H9 (cell line): ENCODE measurements around the gene PGBD5. TPM values are rescaled to one million over a fixed set of nuclear protein-coding genes. Genes with fewer than 3 reads are reported as not detected.

Source experiments
- DNase-seq: peaks from one replicate; pipeline ENCODE4 v3.0.0-alpha.2; 2017
- H2AFZ ChIP-seq: one replicate; pipeline ENCODE4 v1.6.1; 2013; ENCODE audit warnings: mild to moderate bottlenecking, low read length, control low read depth, moderate library complexity
- H2AK5ac ChIP-seq: 2 replicates; pipeline ENCODE4 v1.6.1; 2013; ENCODE audit warnings: low read length, control low read depth, mixed read lengths; ENCODE audit not compliant: insufficient read length
- H2BK120ac ChIP-seq: one replicate; pipeline ENCODE4 v1.6.1; 2013; ENCODE audit warnings: low read depth, mild to moderate bottlenecking, low read length, control low read depth, inconsistent platforms; ENCODE audit not compliant: poor library complexity, severe bottlenecking
- H2BK12ac ChIP-seq: 2 replicates; pipeline ENCODE4 v1.6.1; 2013; ENCODE audit warnings: low read length, control low read depth, mixed read lengths, low read depth; ENCODE audit not compliant: insufficient read length
- H2BK15ac ChIP-seq: 2 replicates; pipeline ENCODE4 v1.6.1; 2013; ENCODE audit warnings: low read depth, low read length, control low read depth
- H2BK20ac ChIP-seq: one replicate; pipeline ENCODE4 v1.6.1; 2013; ENCODE audit warnings: low read depth, mild to moderate bottlenecking, low read length, control low read depth, inconsistent platforms; ENCODE audit not compliant: poor library complexity, severe bottlenecking
- H2BK5ac ChIP-seq: 2 replicates; pipeline ENCODE4 v1.6.1; 2013; ENCODE audit warnings: low read length, control low read depth, mixed read lengths; ENCODE audit not compliant: insufficient read length
- H3K14ac ChIP-seq: 2 replicates; pipeline ENCODE4 v1.6.1; 2013; ENCODE audit warnings: low read length, control low read depth; ENCODE audit not compliant: insufficient read depth
- H3K18ac ChIP-seq: 2 replicates; pipeline ENCODE4 v1.6.1; 2013; ENCODE audit warnings: low read depth, mild to moderate bottlenecking, mixed read lengths, low read length, control low read depth; ENCODE audit not compliant: insufficient read length
- H3K23ac ChIP-seq: 2 replicates; pipeline ENCODE4 v1.6.1; 2013; ENCODE audit warnings: low read length, control low read depth, mixed read lengths, low read depth; ENCODE audit not compliant: insufficient read length
- H3K23me2 ChIP-seq: 2 replicates; pipeline ENCODE4 v1.6.1; 2013; ENCODE audit warnings: low read depth, mild to moderate bottlenecking, mixed read lengths, low read length, control low read depth; ENCODE audit not compliant: insufficient read length, poor library complexity, severe bottlenecking
- H3K27ac ChIP-seq: 2 replicates; pipeline ENCODE4 v1.5.1; 2013; ENCODE audit warnings: low read length, control low read depth, mixed read lengths, low read depth; ENCODE audit not compliant: insufficient read length
- H3K27me3 ChIP-seq: 2 replicates; pipeline ENCODE4 v1.6.1; 2013; ENCODE audit warnings: low read length, control low read depth, inconsistent platforms; ENCODE audit not compliant: insufficient read depth
- H3K4ac ChIP-seq: 2 replicates; pipeline ENCODE4 v1.6.1; 2013; ENCODE audit warnings: low read depth, mild to moderate bottlenecking, control low read depth, inconsistent platforms, low read length, moderate library complexity
- H3K4me1 ChIP-seq: 2 replicates; pipeline ENCODE4 v1.6.1; 2013; ENCODE audit warnings: low read length, control low read depth, inconsistent platforms; ENCODE audit not compliant: insufficient read depth
- H3K4me2 ChIP-seq: 2 replicates; pipeline ENCODE4 v1.6.1; 2013; ENCODE audit warnings: low read length, control low read depth, mixed read lengths; ENCODE audit not compliant: insufficient read length, insufficient read depth
- H3K56ac ChIP-seq: 2 replicates; pipeline ENCODE4 v1.6.1; 2013; ENCODE audit warnings: low read depth, mild to moderate bottlenecking, mixed read lengths, low read length, control low read depth; ENCODE audit not compliant: insufficient read length
- H3K79me1 ChIP-seq: 2 replicates; pipeline ENCODE4 v1.6.1; 2013; ENCODE audit warnings: low read depth, mild to moderate bottlenecking, moderate library complexity, low read length, control low read depth, inconsistent platforms; ENCODE audit not compliant: insufficient read depth, poor library complexity, severe bottlenecking
- H3K79me2 ChIP-seq: 2 replicates; pipeline ENCODE4 v1.6.1; 2013; ENCODE audit warnings: low read length, control low read depth, inconsistent platforms; ENCODE audit not compliant: insufficient read depth
- H3K9ac ChIP-seq: 2 replicates; pipeline ENCODE4 v1.6.1; 2013; ENCODE audit warnings: low read length, control low read depth, mixed read lengths; ENCODE audit not compliant: insufficient read length; ENCODE audit errors: extremely low read depth
- H3K9me3 ChIP-seq: one replicate; pipeline ENCODE4 v1.6.1; 2013; ENCODE audit warnings: low read depth, low read length, inconsistent platforms; ENCODE audit not compliant: control insufficient read depth
- H3T11ph ChIP-seq: one replicate; pipeline ENCODE4 v1.6.1; 2013; ENCODE audit warnings: mild to moderate bottlenecking, low read length, control low read depth, inconsistent platforms
- H4K20me1 ChIP-seq: one replicate; pipeline ENCODE4 v1.6.1; 2013; ENCODE audit not compliant: control insufficient read depth, insufficient read length, insufficient read depth
- H4K5ac ChIP-seq: 2 replicates; pipeline ENCODE4 v1.6.1; 2013; ENCODE audit warnings: low read depth, mild to moderate bottlenecking, mixed read lengths, low read length, control low read depth; ENCODE audit not compliant: insufficient read length
- H4K8ac ChIP-seq: replicated peaks from 2 replicates; pipeline ENCODE4 v1.6.1; 2013; ENCODE audit warnings: low read length, control low read depth, mixed read lengths, low read depth; ENCODE audit not compliant: insufficient read length
- H4K91ac ChIP-seq: 2 replicates; pipeline ENCODE4 v1.6.1; 2013; ENCODE audit warnings: low read depth, mild to moderate bottlenecking, moderate library complexity, mixed read lengths, low read length, control low read depth; ENCODE audit not compliant: insufficient read length
- H3K27ac Mint-ChIP-seq, 3 experiments: 2 replicates in 2 of 3; 3 replicates in 1 of 3; pipeline ENCODE4 v1.8.0; 2020 to 2021; ENCODE audit warnings: mixed read lengths in 3 of 3, mild to moderate bottlenecking in 1 of 3, moderate library complexity in 1 of 3
- H3K27me3 Mint-ChIP-seq: 2 replicates; pipeline ENCODE4 v1.8.0; 2021; ENCODE audit warnings: low read depth, mild to moderate bottlenecking, moderate library complexity, mixed read lengths
- H3K36me3 Mint-ChIP-seq, 3 experiments: 2 replicates in 2 of 3; 3 replicates in 1 of 3; pipeline ENCODE4 v1.8.0; 2020 to 2021; ENCODE audit warnings: low read depth in 3 of 3, mixed read lengths in 3 of 3; ENCODE audit not compliant: insufficient read depth in 1 of 3
- H3K4me1 Mint-ChIP-seq, 2 experiments: 2 replicates each; pipeline ENCODE4 v1.8.0; 2020; ENCODE audit warnings: mixed read lengths in 2 of 2
- H3K4me3 Mint-ChIP-seq, 2 experiments: 2 replicates in 1 of 2; 3 replicates in 1 of 2; pipeline ENCODE4 v1.8.0; 2020 to 2021; ENCODE audit warnings: mild to moderate bottlenecking in 2 of 2, mixed read lengths in 2 of 2, moderate library complexity in 1 of 2
- H3K9me3 Mint-ChIP-seq, 2 experiments: 2 replicates in 1 of 2; 3 replicates in 1 of 2; pipeline ENCODE4 v1.8.0; 2020; ENCODE audit warnings: mild to moderate bottlenecking in 2 of 2, mixed read lengths in 2 of 2, moderate library complexity in 1 of 2
- WGBS: extraction: QIAGEN DNeasy Blood & Tissue Kit; methylation state at CpG from one replicate; pipeline ENCODE4 v1.1.7; 2013; ENCODE audit warnings: missing lambda C conversion rate, low lambda C conversion rate, mixed read lengths; ENCODE audit not compliant: insufficient read length; ENCODE audit errors: extremely low coverage; 5-methylcytosine and 5-hydroxymethylcytosine counted together
- total RNA-seq: library from RNA; stranded (reverse); gene quantifications from 2 replicates; pipeline ENCODE4 v1.2.1, GENCODE V29; 2021
- TF ChIP-seq, protein P1 (sequence below): fragments of 200-600 bp; sonication (generic); conservative IDR thresholded peaks from 3 replicates; pipeline ENCODE4 v1.8.0; 2021; ENCODE audit warnings: antibody characterized with exemption, mild to moderate bottlenecking

Gene PGBD5
- total RNA-seq, 1 experiment from 2014 or later: 19.1 TPM

DNA sequence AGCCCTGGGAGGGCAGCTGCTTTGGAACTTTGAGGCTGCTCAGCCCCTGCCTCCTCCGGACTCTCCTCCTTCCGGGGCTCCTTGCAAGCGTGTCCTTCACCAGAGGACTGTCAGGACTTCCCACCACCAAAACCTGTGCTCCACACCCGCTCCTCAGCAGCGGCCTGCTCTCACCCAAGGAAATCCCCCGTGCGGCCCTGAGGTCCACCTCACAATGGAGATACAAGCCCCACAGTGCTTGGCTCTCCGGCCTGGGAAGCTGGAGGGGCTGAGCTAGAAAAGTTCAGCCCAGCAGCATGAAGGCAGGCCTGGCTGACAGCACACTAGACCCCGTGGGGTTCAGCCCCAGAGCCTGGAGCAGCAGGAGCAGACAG lies 33.6 kb downstream of the PGBD5 start:
- no peak overlapping the region for H4K91ac ChIP-seq
- no peak overlapping the region for H3K56ac ChIP-seq
- WGBS: no CpG with 5 or more reads among the region's 9 CpGs
- H3K27me3 Mint-ChIP-seq: no peaks in the 10 kb centered on the region; the same call in 1 of the 2 replicates
- H2BK5ac ChIP-seq: no peak overlapping the region
- H3K27ac ChIP-seq: no peak overlapping the region
- no peak overlapping the region for H2AK5ac ChIP-seq
- no peak overlapping the region for H3K4me2 ChIP-seq
- H3K79me2 ChIP-seq: peaks cover 2% of the 10 kb centered on the region; the same call in 1 of the 2 replicates
- H2BK20ac ChIP-seq: no peak overlapping the region
- H3K4me1 ChIP-seq: peaks cover 12% of the 10 kb centered on the region
- TF ChIP-seq, protein P1, sequence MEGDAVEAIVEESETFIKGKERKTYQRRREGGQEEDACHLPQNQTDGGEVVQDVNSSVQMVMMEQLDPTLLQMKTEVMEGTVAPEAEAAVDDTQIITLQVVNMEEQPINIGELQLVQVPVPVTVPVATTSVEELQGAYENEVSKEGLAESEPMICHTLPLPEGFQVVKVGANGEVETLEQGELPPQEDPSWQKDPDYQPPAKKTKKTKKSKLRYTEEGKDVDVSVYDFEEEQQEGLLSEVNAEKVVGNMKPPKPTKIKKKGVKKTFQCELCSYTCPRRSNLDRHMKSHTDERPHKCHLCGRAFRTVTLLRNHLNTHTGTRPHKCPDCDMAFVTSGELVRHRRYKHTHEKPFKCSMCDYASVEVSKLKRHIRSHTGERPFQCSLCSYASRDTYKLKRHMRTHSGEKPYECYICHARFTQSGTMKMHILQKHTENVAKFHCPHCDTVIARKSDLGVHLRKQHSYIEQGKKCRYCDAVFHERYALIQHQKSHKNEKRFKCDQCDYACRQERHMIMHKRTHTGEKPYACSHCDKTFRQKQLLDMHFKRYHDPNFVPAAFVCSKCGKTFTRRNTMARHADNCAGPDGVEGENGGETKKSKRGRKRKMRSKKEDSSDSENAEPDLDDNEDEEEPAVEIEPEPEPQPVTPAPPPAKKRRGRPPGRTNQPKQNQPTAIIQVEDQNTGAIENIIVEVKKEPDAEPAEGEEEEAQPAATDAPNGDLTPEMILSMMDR: no peak
- no peaks in the 10 kb centered on the region for H3K27me3 ChIP-seq
- H3T11ph ChIP-seq: no peak overlapping the region
- 0 out of 7 replicates have a peak, but pooled peaks cover 0 to 4% (median 0%) of the 10 kb centered on the region in 3 experiments for H3K36me3 Mint-ChIP-seq
- H3K27ac Mint-ChIP-seq: peak overlapping the region; percentile 70 to 93 (median 89); a peak in 6 of 7 replicates
- peaks cover 4% of the 10 kb centered on the region for H3K79me1 ChIP-seq
- no peak overlapping the region for H2BK15ac ChIP-seq
- H3K23ac ChIP-seq: no peak overlapping the region
- no peaks in the 10 kb centered on the region for H3K9me3 ChIP-seq
- no peak overlapping the region for H3K4ac ChIP-seq
- H3K18ac ChIP-seq: no peak overlapping the region
- H3K14ac ChIP-seq: no peak overlapping the region
- DNase-seq: no peak
- no peak overlapping the region for H2BK120ac ChIP-seq
- no peak overlapping the region for H3K9ac ChIP-seq
- H3K23me2 ChIP-seq: no peaks in the 10 kb centered on the region
- no peak overlapping the region for H4K5ac ChIP-seq
- H2AFZ ChIP-seq: no peak overlapping the region
- H3K4me3 Mint-ChIP-seq: peak overlapping the region in 1 of 2 experiments; percentile 66; a peak in 4 of 5 replicates
- H3K4me1 Mint-ChIP-seq: peaks cover 38 to 45% of the 10 kb centered on the region in 2 experiments
- peaks cover 3% of the 10 kb centered on the region for H4K20me1 ChIP-seq
- H3K9me3 Mint-ChIP-seq: no peaks in the 10 kb centered on the region; a peak in 2 of 5 replicates
- H2BK12ac ChIP-seq: no peak overlapping the region
- H4K8ac ChIP-seq: no peak overlapping the region
